Mesodermal cell (in vitro differentiated cells): Measurements from ENCODE around the gene TIMM44. TPM values are rescaled to one million over a fixed set of nuclear protein-coding genes. Genes with fewer than 3 reads are reported as not detected.

ENCODE experiments used
- H3K27ac ChIP-seq: 2 replicates; pipeline ENCODE4 v1.7.0; 2013; ENCODE audit warnings: mild to moderate bottlenecking, low read depth, low read length, moderate library complexity; ENCODE audit not compliant: severe bottlenecking
- H3K36me3 ChIP-seq: 2 replicates; pipeline ENCODE4 v1.7.1; 2013; ENCODE audit warnings: mild to moderate bottlenecking, low read length, moderate library complexity; ENCODE audit not compliant: control insufficient read depth, insufficient read depth
- H3K4me1 ChIP-seq: one replicate; pipeline ENCODE4 v1.7.1; 2013; ENCODE audit warnings: mild to moderate bottlenecking, low read length; ENCODE audit not compliant: insufficient read depth, control insufficient read depth, poor library complexity, severe bottlenecking
- H3K4me3 ChIP-seq: 2 replicates; pipeline ENCODE4 v1.7.0; 2013; ENCODE audit warnings: low read length, control low read depth, mild to moderate bottlenecking; ENCODE audit not compliant: insufficient read depth, poor library complexity, severe bottlenecking; ENCODE audit errors: extremely low read depth
- H3K9me3 ChIP-seq: 2 replicates; pipeline ENCODE4 v1.7.1; 2013; ENCODE audit warnings: mild to moderate bottlenecking, low read length, moderate library complexity; ENCODE audit not compliant: control insufficient read depth
- WGBS, 2 experiments: methylation state at CpG; one replicate each; pipeline ENCODE4 v1.1.5; 2013; ENCODE audit warnings: missing lambda C conversion rate in 2 of 2; ENCODE audit not compliant: insufficient coverage in 2 of 2; 5-methylcytosine and 5-hydroxymethylcytosine counted together
- polyA plus RNA-seq, 2 experiments: library from polyadenylated mRNA; stranded (reverse); fragments of 50-300 nt; gene quantifications; one replicate each; pipeline ENCODE4 v1.2.3, GENCODE V29; 2013

Gene TIMM44
- polyA plus RNA-seq (2013, experiment 1 of 2), result 40.1 TPM
- 36.8 TPM for polyA plus RNA-seq (2013, experiment 2 of 2)

GRCh38 chr19:7943444-7944176 lies at the start of gene TIMM44:
TIMM44 (minus strand) TSS chr19:7943666; CDS start chr19:7943651, 15 bp downstream.
- H3K36me3 ChIP-seq, result peaks cover 26% of the 10 kb centered on the region
- WGBS, 2 experiments, result 0% methylated on average over 53 to 55 of the region's 56 CpGs
- peak within 1 kb of the TSS; percentile 88 for H3K4me3 ChIP-seq
- peaks cover 5% of the 10 kb centered on the region for H3K4me1 ChIP-seq
- peak within 1 kb of the TSS; percentile 98 for H3K27ac ChIP-seq
- H3K9me3 ChIP-seq, result no peaks in the 10 kb centered on the region

- Histone ChIP-seq H3K4me1 (peaks cover 25% of the 10 kb centered on the region), H3K9me3 (no peaks in the 10 kb centered on the region), H3K4me3 (no peak overlapping the region), H3K27ac (no peak overlapping the region), H3K36me3 (peaks cover 70% of the 10 kb centered on the region)
- WGBS, 2 experiments, result 89 to 97% methylated on average over 5 to 9 of the region's 10 CpGs
Observed at GRCh38 chr19:7992575-7992974, 49.1 kb upstream of the TIMM44 start.

GRCh38 chr19:7989071-7989575 lies 45.7 kb upstream of the TIMM44 start:
- Histone ChIP-seq H3K36me3 (peaks cover 90% of the 10 kb centered on the region), H3K4me1 (peaks cover 36% of the 10 kb centered on the region), H3K27ac (peak overlapping the region; percentile 62), H3K4me3 (no peak overlapping the region), H3K9me3 (no peaks in the 10 kb centered on the region)
- WGBS, 2 experiments, result 88 to 97% methylated on average over 8 to 12 of the region's 12 CpGs

GRCh38 chr19:7988307-7988706 lies 44.8 kb upstream of the TIMM44 start:
- H3K36me3 ChIP-seq, result peaks cover 93% of the 10 kb centered on the region

GRCh38 chr19:7987114-7987768 lies 43.8 kb upstream of the TIMM44 start:
- Histone ChIP-seq H3K27ac (no peak overlapping the region), H3K9me3 (no peaks in the 10 kb centered on the region), H3K4me1 (peaks cover 31% of the 10 kb centered on the region), H3K36me3 (peaks cover 95% of the 10 kb centered on the region), H3K4me3 (no peak overlapping the region)
- WGBS, 2 experiments, result 95 to 97% methylated on average over 9 to 16 of the region's 17 CpGs

More at GRCh38 chr19:7988307-7988706, 44.8 kb upstream of the TIMM44 start:
- H3K4me3 ChIP-seq, result no peak overlapping the region
- H3K4me1 ChIP-seq, result peaks cover 32% of the 10 kb centered on the region
- WGBS, 2 experiments, result 90 to 94% methylated on average over 3 to 5 of the region's 5 CpGs
- no peaks in the 10 kb centered on the region for H3K9me3 ChIP-seq
- peak overlapping the region; percentile 59 for H3K27ac ChIP-seq

- H3K36me3 ChIP-seq, result peaks cover 98% of the 10 kb centered on the region
- 97 to 98% methylated on average over 16 to 18 of the region's 23 CpGs for WGBS, 2 experiments
- no peak overlapping the region for H3K27ac ChIP-seq
- no peaks in the 10 kb centered on the region for H3K9me3 ChIP-seq
- H3K4me1 ChIP-seq, result peaks cover 31% of the 10 kb centered on the region
- H3K4me3 ChIP-seq, result no peak overlapping the region
Observed at GRCh38 chr19:7986321-7987113, 43.1 kb upstream of the TIMM44 start.

- Histone ChIP-seq H3K4me3 (no peak overlapping the region), H3K4me1 (peaks cover 31% of the 10 kb centered on the region), H3K36me3 (peaks cover 98% of the 10 kb centered on the region), H3K9me3 (no peaks in the 10 kb centered on the region), H3K27ac (no peak overlapping the region)
- 95 to 99% methylated on average over 3 to 7 of the region's 7 CpGs for WGBS, 2 experiments
Observed at GRCh38 chr19:7985481-7985911, 42.0 kb upstream of the TIMM44 start.

- 94 to 99% methylated on average over 11 to 12 of the region's 14 CpGs for WGBS, 2 experiments
- Histone ChIP-seq H3K9me3 (no peaks in the 10 kb centered on the region), H3K36me3 (peaks cover 98% of the 10 kb centered on the region), H3K4me1 (peaks cover 28% of the 10 kb centered on the region), H3K4me3 (no peak overlapping the region), H3K27ac (no peak overlapping the region)
Observed at GRCh38 chr19:7983995-7984837, 40.8 kb upstream of the TIMM44 start.

- no peak overlapping the region for H3K27ac ChIP-seq
- no peak overlapping the region for H3K4me3 ChIP-seq
- WGBS, 2 experiments, result 95 to 97% methylated on average over 16 to 18 of the region's 18 CpGs
- peaks cover 98% of the 10 kb centered on the region for H3K36me3 ChIP-seq
- H3K4me1 ChIP-seq, result peaks cover 20% of the 10 kb centered on the region
- H3K9me3 ChIP-seq, result no peaks in the 10 kb centered on the region
Observed at GRCh38 chr19:7983286-7983950, 40.0 kb upstream of the TIMM44 start.
